Measurements from ENCODE around the gene SLC6A16.

GRCh38 chr19:49297403-49297802, 27.6 kb downstream of the SLC6A16 start:
- TF ChIP-seq POLR2A (IDR thresholded peaks at IDR 0.05): no peak
- TF ChIP-seq, protein P1, sequence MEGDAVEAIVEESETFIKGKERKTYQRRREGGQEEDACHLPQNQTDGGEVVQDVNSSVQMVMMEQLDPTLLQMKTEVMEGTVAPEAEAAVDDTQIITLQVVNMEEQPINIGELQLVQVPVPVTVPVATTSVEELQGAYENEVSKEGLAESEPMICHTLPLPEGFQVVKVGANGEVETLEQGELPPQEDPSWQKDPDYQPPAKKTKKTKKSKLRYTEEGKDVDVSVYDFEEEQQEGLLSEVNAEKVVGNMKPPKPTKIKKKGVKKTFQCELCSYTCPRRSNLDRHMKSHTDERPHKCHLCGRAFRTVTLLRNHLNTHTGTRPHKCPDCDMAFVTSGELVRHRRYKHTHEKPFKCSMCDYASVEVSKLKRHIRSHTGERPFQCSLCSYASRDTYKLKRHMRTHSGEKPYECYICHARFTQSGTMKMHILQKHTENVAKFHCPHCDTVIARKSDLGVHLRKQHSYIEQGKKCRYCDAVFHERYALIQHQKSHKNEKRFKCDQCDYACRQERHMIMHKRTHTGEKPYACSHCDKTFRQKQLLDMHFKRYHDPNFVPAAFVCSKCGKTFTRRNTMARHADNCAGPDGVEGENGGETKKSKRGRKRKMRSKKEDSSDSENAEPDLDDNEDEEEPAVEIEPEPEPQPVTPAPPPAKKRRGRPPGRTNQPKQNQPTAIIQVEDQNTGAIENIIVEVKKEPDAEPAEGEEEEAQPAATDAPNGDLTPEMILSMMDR (IDR thresholded peaks at IDR 0.05): no peak

Measured in adrenal gland (tissue), 5 donors.